Fibroblast of lung (primary cell): ENCODE data around the gene DPYSL4.

Experiments
- CTCF ChIP-seq, 2 donors: IDR thresholded peaks in 1 of 2; conservative IDR thresholded peaks in 1 of 2; 1 replicate in 1 of 2; 2 replicates in 1 of 2; pipeline ENCODE4 v1.5.1; 2011 to 2012; ENCODE audit warnings: low read length in 2 of 2, control low read depth in 1 of 2, inconsistent platforms in 1 of 2, low read depth in 1 of 2, mild to moderate bottlenecking in 1 of 2
- EZH2 ChIP-seq: IDR thresholded peaks from 2 replicates; pipeline ENCODE4 v1.5.1; 2012; ENCODE audit warnings: low read length, control low read depth, mild to moderate bottlenecking; ENCODE audit errors: missing control alignments

- no peak for TF ChIP-seq CTCF (conservative IDR thresholded peaks at IDR 0.05 in 1 of 2, IDR thresholded peaks at IDR 0.05 in 1 of 2; ENCODE audit: low read depth in 1 of 2, low read length in 2 of 2)
- no peak for TF ChIP-seq EZH2
Measured at GRCh38 chr10:132167041-132167674, 19.6 kb upstream of the DPYSL4 start.
